Measurements from ENCODE around the gene CD163L1. TPM values are rescaled to one million over a fixed set of nuclear protein-coding genes. Genes with fewer than 3 reads are reported as not detected.

The CD163L1 gene
- total RNA-seq, 4 donors from 2014 or later, result 1.3 to 2.9 (median 1.6) TPM

GRCh38 chr12:7451756-7452155 is 7.8 kb upstream of the CD163L1 start:
- intact Hi-C loops (cut with DNase I), result no loop called here
- peaks cover 0 to 12% (median 7%) of the 10 kb centered on the region in 4 donors for H3K9me3 ChIP-seq
- WGBS, result 57% methylated on average over 3 of the region's 3 CpGs
- no peak for DNase-seq (ENCODE audit: extremely low spot score)
- H3K4me3 ChIP-seq, result no peak overlapping the region
- H3K27ac ChIP-seq (replicated peaks in 1 of 4), result no peak overlapping the region
- no peaks in the 10 kb centered on the region for H3K4me1 ChIP-seq
- TF ChIP-seq CTCF (IDR thresholded peaks at IDR 0.05), result no peak
- TF ChIP-seq POLR2A (IDR thresholded peaks at IDR 0.05; ENCODE audit: low read depth), result no peak
- TF ChIP-seq EP300 (IDR thresholded peaks at IDR 0.05), result no peak
- TF ChIP-seq POLR2AphosphoS5 (IDR thresholded peaks at IDR 0.05), result no peak
- no peaks in the 10 kb centered on the region for H3K36me3 ChIP-seq
- H3K27me3 ChIP-seq, result no peaks in the 10 kb centered on the region

- intact Hi-C loops (cut with DNase I), result no loop called here
- H3K4me3 ChIP-seq, result no peak overlapping the region
- WGBS, result 59% methylated on average over 7 of the region's 7 CpGs
- TF ChIP-seq EP300 (IDR thresholded peaks at IDR 0.05) (no peak), POLR2A (IDR thresholded peaks at IDR 0.05; ENCODE audit: low read depth) (no peak)
- DNase-seq (ENCODE audit: extremely low spot score), result no peak
- no peak overlapping the region for H3K27ac ChIP-seq (replicated peaks in 1 of 4)
- H3K27me3 ChIP-seq, result no peaks in the 10 kb centered on the region
- no peaks in the 10 kb centered on the region for H3K36me3 ChIP-seq
- H3K4me1 ChIP-seq, result no peaks in the 10 kb centered on the region
- H3K9me3 ChIP-seq, result peaks cover 0 to 12% (median 7%) of the 10 kb centered on the region in 4 donors
Observed at GRCh38 chr12:7450667-7451066, 6.7 kb upstream of the CD163L1 start.

GRCh38 chr12:7448099-7448498 is 4.1 kb upstream of the CD163L1 start:
- no peak overlapping the region for H3K27ac ChIP-seq (replicated peaks in 1 of 4)
- TF ChIP-seq EP300 (IDR thresholded peaks at IDR 0.05), result no peak
- no peak for TF ChIP-seq POLR2A (IDR thresholded peaks at IDR 0.05; ENCODE audit: low read depth)
- TF ChIP-seq CTCF (IDR thresholded peaks at IDR 0.05), result no peak
- no peak for TF ChIP-seq POLR2AphosphoS5 (IDR thresholded peaks at IDR 0.05)
- no peak overlapping the region for H3K4me3 ChIP-seq
- peaks cover 0 to 4% (median 2%) of the 10 kb centered on the region in 4 donors for H3K9me3 ChIP-seq
- H3K4me1 ChIP-seq, result no peaks in the 10 kb centered on the region
- 75% methylated on average over 1 of the region's 1 CpG for WGBS
- DNase-seq (ENCODE audit: extremely low spot score), result no peak
- H3K36me3 ChIP-seq, result no peaks in the 10 kb centered on the region
- intact Hi-C loops (cut with DNase I), result no loop called here
- H3K27me3 ChIP-seq, result no peaks in the 10 kb centered on the region

- DNase-seq (ENCODE audit: extremely low spot score), result no peak
- Histone ChIP-seq H3K27me3 (peaks cover 0 to 30% (median 0%) of the 10 kb centered on the region in 4 donors), H3K4me3 (no peak overlapping the region), H3K4me1 (peaks cover 0 to 7% (median 0%) of the 10 kb centered on the region in 4 donors), H3K27ac (replicated peaks in 1 of 4) (no peak overlapping the region), H3K9me3 (no peaks in the 10 kb centered on the region), H3K36me3 (no peaks in the 10 kb centered on the region)
- intact Hi-C loops (cut with DNase I), result no loop called here
- WGBS, result 69% methylated on average over 4 of the region's 4 CpGs
- TF ChIP-seq EP300 (IDR thresholded peaks at IDR 0.05) (no peak), POLR2A (IDR thresholded peaks at IDR 0.05; ENCODE audit: low read depth) (no peak), CTCF (IDR thresholded peaks at IDR 0.05) (no peak), POLR2AphosphoS5 (IDR thresholded peaks at IDR 0.05) (no peak)
Observed at GRCh38 chr12:7444537-7444936, 584 bp upstream of the CD163L1 start.

- no peaks in the 10 kb centered on the region for H3K9me3 ChIP-seq
- peaks cover 0 to 7% (median 0%) of the 10 kb centered on the region in 4 donors for H3K4me1 ChIP-seq
- H3K27me3 ChIP-seq, result peaks cover 0 to 31% (median 0%) of the 10 kb centered on the region in 4 donors
- WGBS, result 90% methylated on average over 1 of the region's 1 CpG
- no peak overlapping the region for H3K27ac ChIP-seq (replicated peaks in 1 of 4)
- no peaks in the 10 kb centered on the region for H3K36me3 ChIP-seq
- intact Hi-C loops (cut with DNase I), result no loop called here
- no peak for DNase-seq (ENCODE audit: extremely low spot score)
- no peak overlapping the region for H3K4me3 ChIP-seq
- TF ChIP-seq POLR2AphosphoS5 (IDR thresholded peaks at IDR 0.05), result no peak
Observed at GRCh38 chr12:7441216-7441615, 2.7 kb downstream of the CD163L1 start.
